Nephron progenitor cell (in vitro differentiated cells): ENCODE measurements around the gene CCDC170.

Experiments
- DNase-seq: peaks from one replicate; pipeline ENCODE4 v3.0.0; 2021
- H3K27ac Mint-ChIP-seq: 2 replicates; pipeline ENCODE4 v1.8.0; 2021; ENCODE audit warnings: mild to moderate bottlenecking, moderate library complexity, mixed read lengths
- H3K27me3 Mint-ChIP-seq: 2 replicates; pipeline ENCODE4 v1.8.0; 2021; ENCODE audit warnings: mild to moderate bottlenecking, low read depth, mixed read lengths; ENCODE audit not compliant: poor library complexity
- H3K36me3 Mint-ChIP-seq: 2 replicates; pipeline ENCODE4 v1.8.0; 2021; ENCODE audit warnings: low read depth, mixed read lengths
- H3K4me1 Mint-ChIP-seq: 2 replicates; pipeline ENCODE4 v1.8.0; 2021; ENCODE audit warnings: mixed read lengths
- H3K4me3 Mint-ChIP-seq: 2 replicates; pipeline ENCODE4 v1.8.0; 2021; ENCODE audit warnings: mild to moderate bottlenecking, moderate library complexity, mixed read lengths
- H3K9me3 Mint-ChIP-seq: 2 replicates; pipeline ENCODE4 v1.8.0; 2021; ENCODE audit warnings: mild to moderate bottlenecking, moderate library complexity, mixed read lengths
- TF ChIP-seq, protein P1 (sequence below): fragments of 200-600 bp; sonication (generic); IDR thresholded peaks from 2 replicates; pipeline ENCODE4 v1.5.0; 2021; ENCODE audit warnings: antibody characterized with exemption

Gene CCDC170

DNA sequence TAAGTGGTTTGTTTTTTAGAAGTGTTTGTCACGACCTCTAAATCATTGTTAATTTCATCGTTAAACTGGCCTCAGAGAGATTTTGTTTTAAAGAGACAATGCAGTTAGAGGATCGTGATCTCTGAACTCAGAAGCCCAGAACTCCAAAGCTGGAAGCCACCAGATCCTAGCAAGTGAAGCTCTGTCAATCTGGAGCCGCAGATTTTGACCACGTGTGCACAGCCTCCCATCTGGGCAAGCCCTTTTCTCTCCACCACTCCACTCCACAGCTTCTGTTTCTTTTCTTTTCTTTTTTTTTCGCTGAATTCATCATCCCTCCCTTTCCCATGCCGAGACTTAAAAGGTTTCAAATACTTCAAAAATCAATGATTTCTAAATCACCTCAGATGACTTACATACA, 171.5 kb downstream of the CCDC170 start:
- Mint-ChIP-seq H3K9me3 (no peaks in the 10 kb centered on the region), H3K4me1 (peaks cover 14% of the 10 kb centered on the region)
- DNase-seq = no peak

DNA sequence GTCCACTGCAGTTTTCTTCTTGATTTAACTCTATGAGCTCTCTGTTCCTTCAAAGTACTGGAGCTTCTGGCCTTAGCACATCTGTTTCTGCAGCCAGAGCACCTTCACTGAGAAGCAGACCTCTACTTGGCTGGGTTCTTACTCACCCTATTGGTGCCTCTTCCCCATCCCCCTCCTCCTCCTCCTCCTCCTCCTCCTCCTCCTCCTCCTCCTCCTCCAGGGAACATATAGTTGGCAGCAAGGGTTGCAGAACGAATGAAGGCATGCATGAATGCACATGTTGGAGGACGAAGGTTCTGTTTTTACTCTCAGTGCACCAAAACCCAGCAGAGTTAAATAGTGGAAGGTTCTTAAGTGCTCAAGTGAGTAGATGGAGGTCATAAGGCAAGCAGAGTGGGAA, 172.7 kb downstream of the CCDC170 start:
- Mint-ChIP-seq H3K36me3 (no peaks in the 10 kb centered on the region), H3K4me3 (no peak overlapping the region), H3K27me3 (peaks cover 11% of the 10 kb centered on the region), H3K4me1 (peaks cover 14% of the 10 kb centered on the region), H3K27ac (no peak overlapping the region), H3K9me3 (peaks cover 4% of the 10 kb centered on the region)
- TF ChIP-seq, protein P1, sequence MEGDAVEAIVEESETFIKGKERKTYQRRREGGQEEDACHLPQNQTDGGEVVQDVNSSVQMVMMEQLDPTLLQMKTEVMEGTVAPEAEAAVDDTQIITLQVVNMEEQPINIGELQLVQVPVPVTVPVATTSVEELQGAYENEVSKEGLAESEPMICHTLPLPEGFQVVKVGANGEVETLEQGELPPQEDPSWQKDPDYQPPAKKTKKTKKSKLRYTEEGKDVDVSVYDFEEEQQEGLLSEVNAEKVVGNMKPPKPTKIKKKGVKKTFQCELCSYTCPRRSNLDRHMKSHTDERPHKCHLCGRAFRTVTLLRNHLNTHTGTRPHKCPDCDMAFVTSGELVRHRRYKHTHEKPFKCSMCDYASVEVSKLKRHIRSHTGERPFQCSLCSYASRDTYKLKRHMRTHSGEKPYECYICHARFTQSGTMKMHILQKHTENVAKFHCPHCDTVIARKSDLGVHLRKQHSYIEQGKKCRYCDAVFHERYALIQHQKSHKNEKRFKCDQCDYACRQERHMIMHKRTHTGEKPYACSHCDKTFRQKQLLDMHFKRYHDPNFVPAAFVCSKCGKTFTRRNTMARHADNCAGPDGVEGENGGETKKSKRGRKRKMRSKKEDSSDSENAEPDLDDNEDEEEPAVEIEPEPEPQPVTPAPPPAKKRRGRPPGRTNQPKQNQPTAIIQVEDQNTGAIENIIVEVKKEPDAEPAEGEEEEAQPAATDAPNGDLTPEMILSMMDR = no peak
- no peak for DNase-seq

More for the DNA sequence above, 171.5 kb downstream of the CCDC170 start:
- H3K27me3 Mint-ChIP-seq = peaks cover 11% of the 10 kb centered on the region
- TF ChIP-seq, protein P1 = no peak
- no peaks in the 10 kb centered on the region for H3K36me3 Mint-ChIP-seq
- H3K27ac Mint-ChIP-seq = no peak overlapping the region
- no peak overlapping the region for H3K4me3 Mint-ChIP-seq

DNA sequence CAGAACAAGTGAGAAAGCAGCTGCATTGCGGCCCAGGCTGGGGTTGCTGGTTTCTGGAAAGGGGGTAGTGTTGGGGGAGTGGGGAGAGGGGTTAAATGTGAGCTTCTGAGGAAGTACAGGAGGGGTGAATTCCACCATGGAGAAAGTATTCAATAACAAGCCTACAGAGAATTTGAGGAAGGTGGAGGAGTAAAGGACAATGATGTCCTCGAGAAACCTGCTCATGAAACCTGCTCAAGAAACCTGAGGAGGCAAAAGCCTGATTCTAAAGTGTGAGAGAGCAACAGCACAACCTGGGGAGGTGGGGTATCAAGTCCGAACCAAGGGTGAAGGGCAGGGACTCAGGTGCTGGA, 175.4 kb downstream of the CCDC170 start:
- Mint-ChIP-seq H3K9me3 (peaks cover 4% of the 10 kb centered on the region), H3K4me3 (no peak overlapping the region), H3K36me3 (no peaks in the 10 kb centered on the region), H3K27me3 (peaks cover 17% of the 10 kb centered on the region), H3K4me1 (peaks cover 14% of the 10 kb centered on the region), H3K27ac (no peak overlapping the region)
- TF ChIP-seq, protein P1 = no peak
- no peak for DNase-seq

DNA sequence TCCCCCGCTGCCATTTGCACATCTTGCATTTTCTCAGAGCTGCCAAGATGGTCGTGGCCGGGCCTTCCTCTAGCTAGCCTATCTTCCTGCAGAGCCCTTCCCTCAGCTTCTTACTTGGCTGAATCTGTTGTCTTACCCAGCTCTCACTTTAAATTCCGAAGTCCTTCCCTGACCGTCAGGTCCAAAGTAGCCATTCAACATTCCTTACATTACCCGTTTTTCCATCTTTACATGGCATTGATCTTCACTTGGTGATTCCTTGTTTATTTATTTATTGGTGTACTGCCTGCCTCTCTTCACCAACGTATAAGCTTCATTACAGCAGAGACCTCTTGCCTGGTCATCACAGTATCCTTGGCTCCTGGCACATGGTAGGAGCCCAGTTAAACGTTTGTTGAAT, 176.3 kb downstream of the CCDC170 start:
- no peak overlapping the region for H3K4me3 Mint-ChIP-seq
- no peak overlapping the region for H3K27ac Mint-ChIP-seq
- TF ChIP-seq, protein P1 = no peak
- no peak for DNase-seq
- H3K27me3 Mint-ChIP-seq = peaks cover 18% of the 10 kb centered on the region
- H3K9me3 Mint-ChIP-seq = peaks cover 4% of the 10 kb centered on the region
- no peaks in the 10 kb centered on the region for H3K36me3 Mint-ChIP-seq
- peaks cover 11% of the 10 kb centered on the region for H3K4me1 Mint-ChIP-seq
